ENCODE results near the gene RIT2.

DNA sequence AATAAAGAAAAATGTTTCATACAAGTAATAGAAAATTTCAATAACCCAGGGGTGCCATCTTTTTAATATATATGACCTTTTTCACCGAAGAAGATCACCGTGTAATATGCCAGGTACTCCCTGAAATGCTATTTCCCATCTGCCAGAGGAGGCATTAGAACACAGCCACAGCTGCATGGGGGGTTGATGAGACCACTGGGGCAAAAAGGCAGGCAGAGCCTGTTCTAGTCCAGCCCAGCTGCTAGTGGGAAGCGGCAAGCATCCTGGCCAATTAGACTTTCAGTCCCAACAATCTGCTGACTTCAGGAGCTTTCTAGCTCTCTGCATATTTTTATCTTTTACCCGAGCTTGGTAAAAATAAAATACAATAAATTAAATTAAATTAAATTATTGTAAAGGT, 362.6 kb downstream of the RIT2 start:
- TF ChIP-seq, protein P1, sequence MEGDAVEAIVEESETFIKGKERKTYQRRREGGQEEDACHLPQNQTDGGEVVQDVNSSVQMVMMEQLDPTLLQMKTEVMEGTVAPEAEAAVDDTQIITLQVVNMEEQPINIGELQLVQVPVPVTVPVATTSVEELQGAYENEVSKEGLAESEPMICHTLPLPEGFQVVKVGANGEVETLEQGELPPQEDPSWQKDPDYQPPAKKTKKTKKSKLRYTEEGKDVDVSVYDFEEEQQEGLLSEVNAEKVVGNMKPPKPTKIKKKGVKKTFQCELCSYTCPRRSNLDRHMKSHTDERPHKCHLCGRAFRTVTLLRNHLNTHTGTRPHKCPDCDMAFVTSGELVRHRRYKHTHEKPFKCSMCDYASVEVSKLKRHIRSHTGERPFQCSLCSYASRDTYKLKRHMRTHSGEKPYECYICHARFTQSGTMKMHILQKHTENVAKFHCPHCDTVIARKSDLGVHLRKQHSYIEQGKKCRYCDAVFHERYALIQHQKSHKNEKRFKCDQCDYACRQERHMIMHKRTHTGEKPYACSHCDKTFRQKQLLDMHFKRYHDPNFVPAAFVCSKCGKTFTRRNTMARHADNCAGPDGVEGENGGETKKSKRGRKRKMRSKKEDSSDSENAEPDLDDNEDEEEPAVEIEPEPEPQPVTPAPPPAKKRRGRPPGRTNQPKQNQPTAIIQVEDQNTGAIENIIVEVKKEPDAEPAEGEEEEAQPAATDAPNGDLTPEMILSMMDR (IDR thresholded peaks at IDR 0.05) = no peak
- TF ChIP-seq POLR2A (IDR thresholded peaks at IDR 0.05) = no peak
